Neuronal stem cell (in vitro differentiated cells): ENCODE data around the gene KRT34.

Experiments used
- DNase-seq: peaks from one replicate; pipeline ENCODE4 v3.0.0-alpha.2; 2013; ENCODE audit warnings: low spot score
- H2AFZ ChIP-seq: one replicate; pipeline ENCODE4 v1.6.1; 2013; ENCODE audit warnings: mild to moderate bottlenecking, low read length, inconsistent platforms
- H2AK5ac ChIP-seq: 2 replicates; pipeline ENCODE4 v1.6.1; 2013; ENCODE audit warnings: low read depth, mild to moderate bottlenecking, inconsistent platforms, low read length, moderate library complexity, mixed read lengths
- H2BK120ac ChIP-seq: 2 replicates; pipeline ENCODE4 v1.6.1; 2013; ENCODE audit warnings: low read depth, mild to moderate bottlenecking, inconsistent platforms, low read length, moderate library complexity, mixed read lengths
- H2BK12ac ChIP-seq: one replicate; pipeline ENCODE4 v1.6.1; 2013; ENCODE audit warnings: low read length, inconsistent platforms
- H2BK15ac ChIP-seq: 2 replicates; pipeline ENCODE4 v1.6.1; 2013; ENCODE audit warnings: mild to moderate bottlenecking, low read length, inconsistent platforms, mixed read lengths
- H2BK5ac ChIP-seq: one replicate; pipeline ENCODE4 v1.6.1; 2013; ENCODE audit warnings: inconsistent platforms, mild to moderate bottlenecking, low read length, moderate library complexity
- H3K14ac ChIP-seq: one replicate; pipeline ENCODE4 v1.6.1; 2013; ENCODE audit warnings: low read length, inconsistent platforms
- H3K18ac ChIP-seq: 2 replicates; pipeline ENCODE4 v1.6.1; 2013; ENCODE audit warnings: low read length, inconsistent platforms
- H3K23ac ChIP-seq: 2 replicates; pipeline ENCODE4 v1.6.1; 2013; ENCODE audit warnings: low read depth, mild to moderate bottlenecking, mixed read lengths, low read length, inconsistent platforms; ENCODE audit not compliant: poor library complexity
- H3K27ac ChIP-seq: replicated peaks from 3 replicates; pipeline ENCODE4 v1.5.1; 2013; ENCODE audit warnings: low read length, inconsistent platforms
- H3K27me3 ChIP-seq, 3 experiments: 2 replicates each; pipeline ENCODE4 v1.6.1; 2013; ENCODE audit warnings: low read length in 3 of 3, mild to moderate bottlenecking in 2 of 3, inconsistent platforms in 1 of 3, low read depth in 1 of 3, mixed read lengths in 1 of 3, moderate library complexity in 1 of 3; ENCODE audit not compliant: control insufficient read depth in 3 of 3, insufficient read depth in 3 of 3
- H3K36me3 ChIP-seq, 2 donors: replicated peaks in 1 of 2; 2 replicates each; pipeline ENCODE4 v1.6.1; 2013; ENCODE audit warnings: low read length in 2 of 2; ENCODE audit not compliant: control insufficient read depth in 2 of 2, insufficient read depth in 2 of 2
- H3K4ac ChIP-seq: 2 replicates; pipeline ENCODE4 v1.6.1; 2013; ENCODE audit warnings: inconsistent platforms, mild to moderate bottlenecking, low read length, moderate library complexity
- H3K4me1 ChIP-seq, 2 donors: 1 replicate in 1 of 2; 2 replicates in 1 of 2; pipeline ENCODE4 v1.6.1; 2013; ENCODE audit warnings: low read length in 2 of 2, low read depth in 1 of 2; ENCODE audit not compliant: control insufficient read depth in 2 of 2, insufficient read depth in 1 of 2
- H3K4me2 ChIP-seq: one replicate; pipeline ENCODE4 v1.6.1; 2013; ENCODE audit warnings: mild to moderate bottlenecking, low read length, inconsistent platforms; ENCODE audit not compliant: insufficient read depth, poor library complexity, severe bottlenecking
- H3K4me3 ChIP-seq, 2 donors: 2 replicates each; pipeline ENCODE4 v1.5.1; 2013; ENCODE audit warnings: low read length in 2 of 2, mild to moderate bottlenecking in 2 of 2, inconsistent platforms in 1 of 2, moderate library complexity in 1 of 2
- H3K79me1 ChIP-seq: one replicate; pipeline ENCODE4 v1.6.1; 2013; ENCODE audit warnings: low read depth, mild to moderate bottlenecking, inconsistent platforms, low read length, moderate library complexity
- H3K9ac ChIP-seq: one replicate; pipeline ENCODE4 v1.6.1; 2013; ENCODE audit warnings: mild to moderate bottlenecking, low read depth, low read length, inconsistent platforms; ENCODE audit not compliant: poor library complexity
- H3K9me3 ChIP-seq, 2 donors: replicated peaks in 1 of 2; 2 replicates each; pipeline versions ENCODE3 to v1.6.1; 2013; ENCODE audit warnings: low read length in 2 of 2, mild to moderate bottlenecking in 2 of 2, inconsistent platforms in 1 of 2, low read depth in 1 of 2, mixed read lengths in 1 of 2, moderate library complexity in 1 of 2; ENCODE audit not compliant: control insufficient read depth in 2 of 2, insufficient read depth in 1 of 2
- H4K8ac ChIP-seq: one replicate; pipeline ENCODE4 v1.6.1; 2013; ENCODE audit warnings: low read depth, mild to moderate bottlenecking, inconsistent platforms, low read length, moderate library complexity
- H4K91ac ChIP-seq: one replicate; pipeline ENCODE4 v1.6.1; 2013; ENCODE audit warnings: low read length, low read depth, mild to moderate bottlenecking, inconsistent platforms; ENCODE audit not compliant: poor library complexity
- WGBS, 2 donors: extraction: QIAGEN DNeasy Blood & Tissue Kit; methylation state at CpG; one replicate each; pipeline ENCODE4 v1.1.7; 2013; ENCODE audit warnings: missing lambda C conversion rate in 2 of 2, mixed read lengths in 1 of 2; ENCODE audit not compliant: insufficient read length in 2 of 2, insufficient replicate concordance in 1 of 2; ENCODE audit errors: extremely low coverage in 2 of 2; 5-methylcytosine and 5-hydroxymethylcytosine counted together

The KRT34 gene

DNA sequence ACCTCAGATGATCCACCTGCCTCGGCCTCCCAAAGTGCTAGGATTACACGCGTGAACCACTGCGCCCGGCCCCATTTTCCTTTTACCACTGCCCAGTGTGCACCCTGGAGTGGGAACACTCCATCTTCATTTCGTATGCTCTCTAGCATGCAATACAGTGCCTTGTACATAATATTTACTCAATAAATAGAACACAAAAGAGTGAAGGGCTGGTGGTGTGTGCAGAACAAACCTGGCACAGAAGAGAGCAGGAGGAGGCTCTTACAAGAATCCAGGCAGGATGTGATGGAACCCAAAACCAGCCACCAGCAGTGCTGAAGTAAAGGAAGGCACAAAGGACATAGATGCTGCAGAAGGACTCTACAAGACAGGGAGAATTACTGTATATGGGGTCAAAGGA lies 35.0 kb upstream of the KRT34 start:
- no peak overlapping the region for H3K4ac ChIP-seq
- DNase-seq = no peak
- H3K14ac ChIP-seq = no peak overlapping the region
- H3K4me2 ChIP-seq = no peak overlapping the region
- H3K9ac ChIP-seq = no peak overlapping the region
- no peak overlapping the region for H2AFZ ChIP-seq
- H3K9me3 ChIP-seq = no peaks in the 10 kb centered on the region
- no peak overlapping the region for H2BK120ac ChIP-seq
- no peaks in the 10 kb centered on the region for H3K36me3 ChIP-seq
- H4K8ac ChIP-seq = no peak overlapping the region
- H3K27ac ChIP-seq = no peak overlapping the region
- no peak overlapping the region for H3K18ac ChIP-seq
- H3K79me1 ChIP-seq = no peaks in the 10 kb centered on the region
- H2BK15ac ChIP-seq = no peak overlapping the region
- H2AK5ac ChIP-seq = no peak overlapping the region
- no peak overlapping the region for H4K91ac ChIP-seq
- H2BK5ac ChIP-seq = no peak overlapping the region
- H3K27me3 ChIP-seq = peaks cover 0 to 5% (median 0%) of the 10 kb centered on the region in 3 experiments
- no peak overlapping the region for H3K23ac ChIP-seq
- H3K4me3 ChIP-seq = no peak overlapping the region
- no CpG with 5 or more reads among the region's 6 CpGs for WGBS, 2 donors
- H3K4me1 ChIP-seq = peaks cover 0 to 3% of the 10 kb centered on the region in 2 donors
- H2BK12ac ChIP-seq = no peak overlapping the region

DNA sequence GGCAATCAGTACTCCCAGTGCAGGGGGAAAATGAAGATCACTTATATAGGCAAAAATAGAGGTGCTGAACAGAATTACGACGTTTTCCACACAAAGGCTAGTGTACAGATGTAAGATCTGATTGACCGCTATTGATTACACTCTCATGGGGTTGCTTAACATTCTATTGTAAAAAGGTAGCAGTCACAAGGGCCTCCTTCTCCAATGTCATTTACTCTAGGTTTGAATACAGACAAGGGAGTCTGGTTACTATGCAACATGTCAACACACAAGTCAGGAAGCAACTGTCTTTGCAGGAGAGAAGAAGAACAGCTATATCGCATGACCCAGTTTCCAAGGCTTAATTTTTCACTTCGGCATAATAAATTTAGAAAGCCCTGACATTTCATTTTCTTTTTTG lies 34.4 kb upstream of the KRT34 start:
- no peak overlapping the region for H3K18ac ChIP-seq
- no peak overlapping the region for H3K27ac ChIP-seq
- H2BK120ac ChIP-seq = no peak overlapping the region
- H3K27me3 ChIP-seq = peaks cover 0 to 5% (median 0%) of the 10 kb centered on the region in 3 experiments
- H2BK15ac ChIP-seq = no peak overlapping the region
- no peak overlapping the region for H2AFZ ChIP-seq
- no peak overlapping the region for H4K8ac ChIP-seq
- no CpG with 5 or more reads among the region's 5 CpGs for WGBS, 2 donors
- H2AK5ac ChIP-seq = no peak overlapping the region
- H3K4ac ChIP-seq = no peak overlapping the region
- H3K9me3 ChIP-seq = no peaks in the 10 kb centered on the region
- no peak overlapping the region for H3K9ac ChIP-seq
- no peak overlapping the region for H3K14ac ChIP-seq
- no peaks in the 10 kb centered on the region for H3K36me3 ChIP-seq
- H3K4me1 ChIP-seq = peaks cover 0 to 3% of the 10 kb centered on the region in 2 donors
- no peak overlapping the region for H2BK5ac ChIP-seq
- no peak overlapping the region for H3K4me3 ChIP-seq
- no peak overlapping the region for H4K91ac ChIP-seq
- no peaks in the 10 kb centered on the region for H3K79me1 ChIP-seq
- H2BK12ac ChIP-seq = no peak overlapping the region
- no peak for DNase-seq
- no peak overlapping the region for H3K23ac ChIP-seq
- H3K4me2 ChIP-seq = no peak overlapping the region

DNA sequence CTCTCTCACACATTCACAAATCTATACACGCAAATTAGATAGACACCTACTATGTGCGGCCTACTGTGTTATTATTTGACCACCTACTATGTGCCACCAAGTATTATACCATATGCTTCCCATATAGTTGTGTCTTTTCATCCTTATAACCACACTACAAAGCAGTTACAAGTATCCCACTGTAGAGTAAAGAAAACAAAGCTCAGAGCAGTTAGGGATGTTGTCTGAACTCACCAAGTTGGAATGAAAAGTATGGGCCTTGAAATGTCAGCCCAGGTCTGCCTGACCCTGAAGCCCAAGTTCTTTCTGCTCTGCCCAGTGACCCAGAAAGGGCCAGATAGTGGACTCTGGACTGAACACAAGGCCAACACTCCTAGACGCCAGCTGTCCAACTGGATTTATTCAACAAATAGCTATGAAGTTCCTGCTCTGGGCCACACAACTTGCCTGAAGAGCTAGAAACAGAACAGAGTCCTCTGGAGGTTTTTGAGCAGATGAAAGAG lies 33.8 kb upstream of the KRT34 start:
- H4K8ac ChIP-seq = no peak overlapping the region
- H3K36me3 ChIP-seq = no peaks in the 10 kb centered on the region
- no peak overlapping the region for H3K4me2 ChIP-seq
- H3K23ac ChIP-seq = no peak overlapping the region
- no peak overlapping the region for H2BK5ac ChIP-seq
- H2AK5ac ChIP-seq = no peak overlapping the region
- no peak overlapping the region for H3K4ac ChIP-seq
- no CpG with 5 or more reads among the region's 3 CpGs for WGBS, 2 donors
- peaks cover 0 to 3% of the 10 kb centered on the region in 2 donors for H3K4me1 ChIP-seq
- no peaks in the 10 kb centered on the region for H3K79me1 ChIP-seq
- no peaks in the 10 kb centered on the region for H3K9me3 ChIP-seq
- H2BK12ac ChIP-seq = no peak overlapping the region
- no peak overlapping the region for H4K91ac ChIP-seq
- H2BK15ac ChIP-seq = no peak overlapping the region
- DNase-seq = no peak
- H3K18ac ChIP-seq = no peak overlapping the region
- no peak overlapping the region for H2BK120ac ChIP-seq
- peaks cover 0 to 2% (median 0%) of the 10 kb centered on the region in 3 experiments for H3K27me3 ChIP-seq
- no peak overlapping the region for H2AFZ ChIP-seq
- no peak overlapping the region for H3K4me3 ChIP-seq
- H3K9ac ChIP-seq = no peak overlapping the region
- H3K14ac ChIP-seq = no peak overlapping the region
- no peak overlapping the region for H3K27ac ChIP-seq

DNA sequence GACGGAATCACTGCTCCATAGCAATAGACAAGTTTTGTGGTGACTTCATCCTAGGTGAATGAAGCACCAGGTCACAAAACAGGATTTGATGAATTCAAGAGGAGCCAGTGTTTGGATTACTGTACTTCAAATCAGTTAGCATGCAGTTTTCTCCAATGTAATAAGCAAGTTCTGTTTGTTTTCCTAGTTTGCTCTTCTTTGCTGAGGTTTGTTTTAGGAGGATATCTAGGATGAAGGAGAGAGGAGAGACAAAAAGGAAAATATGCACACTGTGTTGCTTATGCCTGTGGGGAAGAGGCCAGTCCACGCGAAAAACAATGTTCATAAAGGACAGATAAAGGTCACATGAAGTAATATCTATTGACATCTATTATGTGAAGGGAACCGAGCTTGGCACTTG lies 33.3 kb upstream of the KRT34 start:
- H3K4me3 ChIP-seq = no peak overlapping the region
- H3K36me3 ChIP-seq = no peaks in the 10 kb centered on the region
- no peak overlapping the region for H2BK15ac ChIP-seq
- no peak overlapping the region for H3K27ac ChIP-seq
- no peak overlapping the region for H3K14ac ChIP-seq
- no peak overlapping the region for H3K4ac ChIP-seq
- H3K18ac ChIP-seq = no peak overlapping the region
- H3K4me1 ChIP-seq = peaks cover 0 to 3% of the 10 kb centered on the region in 2 donors
- no peak for DNase-seq
- no peak overlapping the region for H4K8ac ChIP-seq
- H2AK5ac ChIP-seq = no peak overlapping the region
- no peaks in the 10 kb centered on the region for H3K27me3 ChIP-seq
- H3K9ac ChIP-seq = no peak overlapping the region
- WGBS, 2 donors = no CpG with 5 or more reads among the region's 4 CpGs
- H3K23ac ChIP-seq = no peak overlapping the region
- H2BK12ac ChIP-seq = no peak overlapping the region
- H2BK120ac ChIP-seq = no peak overlapping the region
- H3K9me3 ChIP-seq = no peaks in the 10 kb centered on the region
- no peak overlapping the region for H3K4me2 ChIP-seq
- no peak overlapping the region for H2BK5ac ChIP-seq
- H3K79me1 ChIP-seq = no peaks in the 10 kb centered on the region
- no peak overlapping the region for H2AFZ ChIP-seq
- H4K91ac ChIP-seq = no peak overlapping the region
